ENCODE data around the gene TEX22. TPM values are rescaled to one million over a fixed set of nuclear protein-coding genes. Genes with fewer than 3 reads are reported as not detected.

TEX22 gene
- polyA plus RNA-seq, 1 experiment, result 0.17 TPM

DNA sequence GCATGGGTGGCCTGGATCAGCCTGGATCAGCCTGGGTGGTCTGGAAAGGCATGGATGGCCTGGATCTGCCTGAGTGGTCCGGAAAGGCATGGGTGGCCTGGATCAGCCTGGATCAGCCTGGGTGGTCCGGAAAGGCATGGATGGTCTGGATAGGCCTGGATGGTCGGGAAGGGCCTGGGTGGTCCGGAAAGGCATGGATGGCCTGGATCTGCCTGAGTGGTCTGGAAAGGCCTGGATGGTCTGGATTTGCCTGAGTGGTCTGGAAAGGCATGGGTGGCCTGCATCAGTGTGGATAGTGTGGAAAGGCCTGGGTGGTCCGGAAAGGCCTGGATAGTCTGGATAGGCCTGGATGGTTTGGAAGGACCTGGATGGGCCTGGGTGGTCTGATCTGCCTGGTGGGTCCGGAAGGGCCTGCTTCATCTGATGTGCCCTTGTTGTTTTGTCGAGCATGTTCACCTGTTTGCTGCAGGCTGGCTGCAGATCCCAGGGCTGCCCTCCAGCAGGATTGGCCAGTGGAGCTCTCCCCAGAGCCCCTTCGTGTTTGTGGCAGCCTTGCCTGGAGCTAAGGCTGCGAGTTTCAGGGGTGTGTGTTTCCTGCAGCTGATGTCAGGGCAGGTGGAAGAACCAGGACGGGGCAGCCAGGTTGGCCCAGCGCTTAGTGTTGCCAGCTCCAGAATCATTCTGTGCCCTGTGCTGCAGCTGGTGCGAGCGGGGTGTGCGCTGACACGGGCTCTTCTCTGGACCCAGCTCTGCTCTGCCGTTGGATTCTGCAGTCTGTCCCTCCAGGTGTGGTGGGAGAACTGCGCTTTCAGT lies 19.3 kb upstream of the TEX22 start:
- ChIA-PET POLR2A (no interaction called here), CTCF (interaction anchor here (1.3 to 1.7 kb wide), 2 partner anchors 8 to 111 kb away, joined by 5 to 7 read pairs; no protein-coding TSS in a partner anchor)
- H3K4me3 ChIP-seq (ENCODE audit: low read depth, low read length), result no peak overlapping the region
- H3K27me3 ChIP-seq (ENCODE audit: control insufficient read depth, insufficient read depth, low read length), result no peaks in the 10 kb centered on the region
- no peak for DNase-seq (ENCODE audit: low read depth)
- TF ChIP-seq, protein P1, sequence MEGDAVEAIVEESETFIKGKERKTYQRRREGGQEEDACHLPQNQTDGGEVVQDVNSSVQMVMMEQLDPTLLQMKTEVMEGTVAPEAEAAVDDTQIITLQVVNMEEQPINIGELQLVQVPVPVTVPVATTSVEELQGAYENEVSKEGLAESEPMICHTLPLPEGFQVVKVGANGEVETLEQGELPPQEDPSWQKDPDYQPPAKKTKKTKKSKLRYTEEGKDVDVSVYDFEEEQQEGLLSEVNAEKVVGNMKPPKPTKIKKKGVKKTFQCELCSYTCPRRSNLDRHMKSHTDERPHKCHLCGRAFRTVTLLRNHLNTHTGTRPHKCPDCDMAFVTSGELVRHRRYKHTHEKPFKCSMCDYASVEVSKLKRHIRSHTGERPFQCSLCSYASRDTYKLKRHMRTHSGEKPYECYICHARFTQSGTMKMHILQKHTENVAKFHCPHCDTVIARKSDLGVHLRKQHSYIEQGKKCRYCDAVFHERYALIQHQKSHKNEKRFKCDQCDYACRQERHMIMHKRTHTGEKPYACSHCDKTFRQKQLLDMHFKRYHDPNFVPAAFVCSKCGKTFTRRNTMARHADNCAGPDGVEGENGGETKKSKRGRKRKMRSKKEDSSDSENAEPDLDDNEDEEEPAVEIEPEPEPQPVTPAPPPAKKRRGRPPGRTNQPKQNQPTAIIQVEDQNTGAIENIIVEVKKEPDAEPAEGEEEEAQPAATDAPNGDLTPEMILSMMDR (IDR thresholded peaks at IDR 0.05; ENCODE audit: insufficient read depth, low read depth, low read length), result no peak
- peaks cover 13% of the 10 kb centered on the region for H3K36me3 ChIP-seq (ENCODE audit: control insufficient read depth, insufficient read depth, low read length)

DNA sequence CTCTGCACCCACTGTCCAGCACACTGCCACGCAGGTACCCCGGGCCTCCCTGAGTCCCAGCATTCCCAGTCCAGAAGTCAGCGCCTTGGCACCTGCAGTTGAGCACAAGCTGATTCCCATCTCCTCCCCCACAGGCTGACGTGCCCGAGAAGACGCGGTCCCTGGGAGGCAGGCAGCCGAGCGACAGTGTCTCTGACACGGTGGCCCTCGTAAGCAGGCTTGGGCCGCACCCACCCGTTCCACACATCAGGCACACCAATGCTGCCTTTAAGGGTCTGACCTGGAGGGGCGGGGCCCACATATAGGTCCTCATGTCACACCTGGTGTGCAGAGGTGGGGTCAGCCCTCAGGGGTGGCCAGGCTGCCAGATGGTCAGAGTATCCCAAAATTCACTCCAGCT lies 18.4 kb upstream of the TEX22 start:
- Histone ChIP-seq H3K36me3 (ENCODE audit: control insufficient read depth, insufficient read depth, low read length) (peaks cover 16% of the 10 kb centered on the region), H3K4me3 (ENCODE audit: low read depth, low read length) (no peak overlapping the region), H3K27me3 (ENCODE audit: control insufficient read depth, insufficient read depth, low read length) (no peaks in the 10 kb centered on the region)
- DNase-seq (ENCODE audit: low read depth), result no peak
- ChIA-PET CTCF (interaction anchor here (1.3 to 1.7 kb wide), 2 partner anchors 9 to 110 kb away, joined by 5 to 7 read pairs; no protein-coding TSS in a partner anchor), POLR2A (no interaction called here)
- TF ChIP-seq, protein P1 (IDR thresholded peaks at IDR 0.05; ENCODE audit: insufficient read depth, low read depth, low read length), result no peak

GRCh38 chr14:105380756-105381155 lies 17.6 kb upstream of the TEX22 start:
- no peak for DNase-seq (ENCODE audit: low read depth)
- TF ChIP-seq, protein P1 (IDR thresholded peaks at IDR 0.05; ENCODE audit: insufficient read depth, low read depth, low read length), result no peak
- ChIA-PET CTCF (interaction anchor here (2.1 kb wide), 1 partner anchor 10 kb away, joined by 9 read pairs; no protein-coding TSS in a partner anchor), POLR2A (no interaction called here)
- H3K27me3 ChIP-seq (ENCODE audit: control insufficient read depth, insufficient read depth, low read length), result no peaks in the 10 kb centered on the region
- H3K4me3 ChIP-seq (ENCODE audit: low read depth, low read length), result no peak overlapping the region
- peaks cover 17% of the 10 kb centered on the region for H3K36me3 ChIP-seq (ENCODE audit: control insufficient read depth, insufficient read depth, low read length)

- TF ChIP-seq, protein P1 (IDR thresholded peaks at IDR 0.05; ENCODE audit: insufficient read depth, low read depth, low read length), result no peak
- ChIA-PET CTCF (interaction anchor here (0.9 to 2.1 kb wide), 2 partner anchors 11 to 100 kb away, joined by 5 to 9 read pairs; no protein-coding TSS in a partner anchor), POLR2A (no interaction called here)
- no peaks in the 10 kb centered on the region for H3K27me3 ChIP-seq (ENCODE audit: control insufficient read depth, insufficient read depth, low read length)
- H3K36me3 ChIP-seq (ENCODE audit: control insufficient read depth, insufficient read depth, low read length), result peaks cover 17% of the 10 kb centered on the region
- H3K4me3 ChIP-seq (ENCODE audit: low read depth, low read length), result no peak overlapping the region
- DNase-seq (ENCODE audit: low read depth), result no peak
Observed at GRCh38 chr14:105381446-105382342, 16.6 kb upstream of the TEX22 start.
